ENCODE data around the gene MOB3A. TPM values are rescaled to one million over a fixed set of nuclear protein-coding genes. Genes with fewer than 3 reads are reported as not detected.
A peak's percentile ranks its signal among the peaks of the same experiment; 100 is the strongest.

MOB3A gene
- total and polyA plus RNA-seq, 2 of the 13 experiments (the other 11 are each of a cell fraction or from before 2014, with no cell fraction given) = 3.5 to 17.8 TPM

DNA sequence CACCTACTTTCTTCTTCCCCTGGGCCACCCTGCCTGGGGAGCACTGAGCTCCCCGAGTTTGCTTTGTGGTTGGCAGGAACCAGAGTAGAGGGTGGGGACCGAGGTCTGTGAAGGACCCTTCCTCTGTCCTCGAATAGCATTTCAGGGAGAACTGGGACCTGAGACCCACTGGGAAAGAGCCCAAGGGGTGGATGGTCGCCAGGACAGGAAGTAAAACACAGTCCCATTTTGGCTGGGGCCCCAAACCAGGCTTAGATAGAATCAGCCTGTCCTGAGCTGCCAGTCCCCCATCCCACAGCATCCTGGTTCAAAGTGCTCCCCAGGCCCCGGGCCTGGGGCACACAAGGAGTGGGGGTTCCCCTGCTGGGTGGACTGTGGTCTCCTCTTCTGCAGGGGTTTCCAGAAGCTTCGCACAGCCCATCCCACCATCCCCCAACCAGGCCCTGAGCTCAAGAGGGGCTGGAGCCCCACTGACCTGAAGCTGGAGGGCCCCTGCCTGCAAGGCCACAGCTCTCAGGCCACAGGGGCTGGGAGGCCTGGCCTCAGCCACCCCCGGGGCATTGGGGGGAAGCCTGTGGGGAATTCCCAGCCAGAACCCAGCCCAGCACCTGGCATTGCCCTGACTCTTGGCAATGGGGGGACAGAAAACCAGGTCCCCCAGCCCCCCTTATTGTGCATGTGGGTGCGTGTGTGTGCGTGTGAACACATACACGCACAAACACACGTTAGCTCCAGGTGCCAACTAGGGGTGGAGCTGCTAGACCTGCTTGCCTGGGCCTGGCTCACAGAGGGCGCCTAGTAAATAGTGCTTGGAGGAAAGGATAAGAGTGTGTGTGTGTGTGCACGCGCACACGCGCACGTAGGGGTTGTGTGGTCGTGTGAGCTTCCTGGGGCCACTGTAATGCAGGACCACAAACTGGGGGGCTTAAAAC, 44.1 kb downstream of the MOB3A start (continued):
- TF ChIP-seq ZBTB38 (CRISPR knock-in tag; IDR thresholded peaks at IDR 0.05) = peak; percentile 96
- no peak for TF ChIP-seq TRIM24 (CRISPR knock-in tag; IDR thresholded peaks at IDR 0.05)
- TF ChIP-seq SIN3A (IDR thresholded peaks at IDR 0.05; ENCODE audit: borderline replicate concordance, low read depth, low read length) = peak; percentile 50; the same call in 1 of the 2 replicates
- TF ChIP-seq, protein P1, sequence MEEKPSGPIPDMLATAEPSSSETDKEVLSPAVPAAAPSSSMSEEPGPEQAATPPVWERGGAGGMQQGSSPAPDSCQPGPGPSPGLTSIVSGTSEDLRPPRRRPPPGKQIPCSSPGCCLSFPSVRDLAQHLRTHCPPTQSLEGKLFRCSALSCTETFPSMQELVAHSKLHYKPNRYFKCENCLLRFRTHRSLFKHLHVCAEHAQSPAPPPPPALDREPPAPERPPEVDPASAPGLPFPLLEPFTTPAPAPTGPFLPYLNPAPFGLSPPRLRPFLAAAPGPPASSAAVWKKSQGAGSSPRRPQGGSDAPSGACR (CRISPR knock-in tag; IDR thresholded peaks at IDR 0.05) = peak; percentile 77
- TF ChIP-seq BCL6 (CRISPR knock-in tag; IDR thresholded peaks at IDR 0.05) = 0 out of 2 replicates have a peak, but pooled peaks have one; percentile 1
- TF ChIP-seq ZFP36L1 (CRISPR knock-in tag; IDR thresholded peaks at IDR 0.05) = peak; percentile 76; the same call in 1 of the 2 replicates
- peak; percentile 7; the same call in 1 of the 2 replicates for TF ChIP-seq ZNF350 (CRISPR knock-in tag; IDR thresholded peaks at IDR 0.05; ENCODE audit: borderline replicate concordance, low read depth)
- TF ChIP-seq THAP11 (CRISPR knock-in tag; IDR thresholded peaks at IDR 0.05) = no peak

DNA sequence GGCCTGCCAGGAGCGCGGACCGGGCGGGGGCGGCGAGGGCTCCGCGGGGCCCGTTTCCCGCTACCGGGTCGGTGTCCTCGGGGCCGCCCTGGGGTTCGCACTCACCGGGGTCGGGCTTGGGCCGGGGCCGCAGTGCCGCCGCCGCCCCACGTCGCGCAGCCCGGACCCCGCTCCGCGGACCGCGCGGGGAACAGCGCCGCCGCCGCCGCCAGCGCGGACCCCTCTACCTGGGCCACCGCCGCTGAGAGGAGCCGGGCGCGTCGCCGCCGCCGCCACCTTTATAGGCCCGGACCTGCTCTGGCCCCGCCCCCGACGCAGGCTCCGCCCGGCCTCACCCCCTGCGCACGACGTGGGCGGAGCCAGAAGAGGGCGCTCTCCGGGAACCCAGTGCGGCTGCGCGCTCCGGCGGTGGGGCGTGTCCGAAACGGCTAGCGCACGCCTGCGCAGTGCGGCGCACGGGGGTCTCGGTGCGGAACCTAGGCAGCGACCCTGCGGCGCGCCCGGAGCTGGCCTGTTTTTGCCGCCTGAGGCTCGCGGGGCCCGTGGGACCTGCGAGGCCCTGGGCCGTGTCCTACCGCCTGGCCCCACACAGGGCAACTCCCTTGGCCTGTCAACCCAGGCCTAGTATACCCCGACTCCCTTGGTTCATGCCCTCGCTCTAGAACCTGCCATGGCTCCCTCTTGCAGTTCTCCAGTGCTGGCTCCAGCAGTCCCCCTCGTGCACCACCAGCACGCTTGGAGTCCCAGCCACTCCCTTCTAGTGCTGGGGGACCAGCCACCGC, 44.9 kb downstream of the MOB3A start, which contains the start of gene MKNK2:
TSS of gene MKNK2 (minus strand) at position 254 of the 782 bp plus-strand sequence. CDS start 393 bp downstream, outside the sequence.
- CTCF ChIA-PET (ENCODE audit: low intra/inter-chr PET ratio, low total read pairs) = no interaction called here
- peak; percentile 64 for DNase-seq (ENCODE audit: low spot score)
- peak within 1 kb of the TSS; percentile 86 for H3K9ac ChIP-seq (ENCODE audit: insufficient read depth, low read depth, low read length)
- WGBS (ENCODE audit: low lambda C conversion rate) = 19% methylated on average over 5 of the region's 93 CpGs
- peak; percentile 47 for ATAC-seq
- intact Hi-C loops (cut with micrococcal nuclease; ENCODE audit: unreplicated experiment) (no loop called here), in situ Hi-C loops (cut with HindIII; ENCODE audit: extremely low pct_ligation_motif_present, low pct_unique_long_range_greater_than_20kb) (no loop called here)
- H2AFZ ChIP-seq (ENCODE audit: low read length) = no peak within 1 kb of the TSS
- H3K27ac ChIP-seq (ENCODE audit: extremely low read length, insufficient read depth, low read length) = peak within 1 kb of the TSS; percentile 63
- peaks cover 2 to 9% of the 10 kb centered on the region in 2 experiments; a peak in 3 of 5 replicates for H3K36me3 ChIP-seq (replicated peaks in 1 of 2; ENCODE audit: control insufficient read depth in 1 of 2, insufficient read depth in 2 of 2, low read length in 2 of 2)
- peak within 1 kb of the TSS; percentile 92 to 94 (median 93) for H3K4me3 ChIP-seq (replicated peaks in 1 of 3; ENCODE audit: insufficient read depth in 1 of 3, low read depth in 2 of 3, low read length in 3 of 3)
- peak within 1 kb of the TSS; percentile 96 for H3K4me2 ChIP-seq (ENCODE audit: low read depth, low read length)
- no peaks in the 10 kb centered on the region for H3K9me3 ChIP-seq (ENCODE audit: low read length)
- no peaks in the 10 kb centered on the region for H3K27me3 ChIP-seq (ENCODE audit: control insufficient read depth in 1 of 2, insufficient read depth in 2 of 2, low read length in 2 of 2)
- FAIRE-seq = peak; percentile 39
- BruUV-seq (replicated peaks) = no TSS peak
- H4K20me1 ChIP-seq (ENCODE audit: insufficient read depth, low read length) = peaks cover 39% of the 10 kb centered on the region
- POLR2A ChIA-PET = interaction anchor here (0.6 to 2.5 kb wide), 15 partner anchors 8 to 291 kb away, joined by 3 to 40 read pairs (median 4); partner anchors contain the start of gene BTBD2
- peaks cover 34% of the 10 kb centered on the region for H3K79me2 ChIP-seq (ENCODE audit: insufficient read depth, low read length)
- H3K4me1 ChIP-seq (ENCODE audit: insufficient read depth, low read length) = peaks cover 79% of the 10 kb centered on the region
- TF ChIP-seq ZNF891 (CRISPR knock-in tag; IDR thresholded peaks at IDR 0.05) = peak; percentile 84; the same call in 1 of the 2 replicates
- TF ChIP-seq PCBP1 (IDR thresholded peaks at IDR 0.05; ENCODE audit: borderline replicate concordance, low read depth, low read length) = peak; percentile 93
- TF ChIP-seq ETV6 (CRISPR knock-in tag; conservative IDR thresholded peaks at IDR 0.05) = 0 out of 2 replicates have a peak, but pooled peaks have one; percentile 11
- peak; percentile 68; the same call in 1 of the 2 replicates for TF ChIP-seq HDAC2 (CRISPR knock-in tag; IDR thresholded peaks at IDR 0.05)
- no peak for TF ChIP-seq ZNF10 (CRISPR knock-in tag; IDR thresholded peaks at IDR 0.05; ENCODE audit: borderline replicate concordance, low read depth)
- no peak for TF ChIP-seq ZNF780A (CRISPR knock-in tag; IDR thresholded peaks at IDR 0.05)
- no peak; the same call in none of the 2 replicates for TF ChIP-seq BRCA1 (CRISPR knock-in tag; IDR thresholded peaks at IDR 0.05)
- TF ChIP-seq, protein P2, sequence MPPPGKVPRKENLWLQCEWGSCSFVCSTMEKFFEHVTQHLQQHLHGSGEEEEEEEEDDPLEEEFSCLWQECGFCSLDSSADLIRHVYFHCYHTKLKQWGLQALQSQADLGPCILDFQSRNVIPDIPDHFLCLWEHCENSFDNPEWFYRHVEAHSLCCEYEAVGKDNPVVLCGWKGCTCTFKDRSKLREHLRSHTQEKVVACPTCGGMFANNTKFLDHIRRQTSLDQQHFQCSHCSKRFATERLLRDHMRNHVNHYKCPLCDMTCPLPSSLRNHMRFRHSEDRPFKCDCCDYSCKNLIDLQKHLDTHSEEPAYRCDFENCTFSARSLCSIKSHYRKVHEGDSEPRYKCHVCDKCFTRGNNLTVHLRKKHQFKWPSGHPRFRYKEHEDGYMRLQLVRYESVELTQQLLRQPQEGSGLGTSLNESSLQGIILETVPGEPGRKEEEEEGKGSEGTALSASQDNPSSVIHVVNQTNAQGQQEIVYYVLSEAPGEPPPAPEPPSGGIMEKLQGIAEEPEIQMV (CRISPR knock-in tag; IDR thresholded peaks at IDR 0.05; ENCODE audit: low read depth) = peak; percentile 100
- TF ChIP-seq, protein P3, sequence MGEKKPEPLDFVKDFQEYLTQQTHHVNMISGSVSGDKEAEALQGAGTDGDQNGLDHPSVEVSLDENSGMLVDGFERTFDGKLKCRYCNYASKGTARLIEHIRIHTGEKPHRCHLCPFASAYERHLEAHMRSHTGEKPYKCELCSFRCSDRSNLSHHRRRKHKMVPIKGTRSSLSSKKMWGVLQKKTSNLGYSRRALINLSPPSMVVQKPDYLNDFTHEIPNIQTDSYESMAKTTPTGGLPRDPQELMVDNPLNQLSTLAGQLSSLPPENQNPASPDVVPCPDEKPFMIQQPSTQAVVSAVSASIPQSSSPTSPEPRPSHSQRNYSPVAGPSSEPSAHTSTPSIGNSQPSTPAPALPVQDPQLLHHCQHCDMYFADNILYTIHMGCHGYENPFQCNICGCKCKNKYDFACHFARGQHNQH (CRISPR knock-in tag; IDR thresholded peaks at IDR 0.05) = peak; percentile 47; the same call in 1 of the 2 replicates

Data from HepG2 (cell line).